ENCODE measurements around the gene ARMC5.
"Not testable (repeated sequence)": the region's sequence is repeated elsewhere in the genome, so short reads cannot be mapped to it uniquely, and the experiment has no call there.

ARMC5 gene

DNA sequence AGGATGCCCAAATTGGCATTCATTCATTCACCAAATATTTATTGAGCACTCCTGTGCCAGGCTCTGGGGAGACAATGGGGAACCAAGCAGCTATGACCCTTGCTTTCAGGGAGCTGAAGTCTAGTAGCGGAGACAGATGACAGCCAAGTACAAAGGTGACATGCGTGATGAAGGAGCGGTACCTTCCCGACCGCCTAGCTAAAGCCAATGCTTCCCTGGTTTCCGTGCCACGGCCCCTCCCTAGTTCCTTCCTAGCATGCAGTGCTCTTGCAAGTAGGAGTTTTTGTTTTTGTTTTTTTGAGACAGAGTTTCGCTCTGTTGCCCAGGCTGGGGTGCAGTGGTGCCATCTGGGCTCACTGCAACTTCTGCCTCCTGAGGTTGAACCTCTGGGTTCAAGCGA lies 20.4 kb downstream of the ARMC5 start:
- H3K36me3 ChIP-seq (ENCODE audit: insufficient read depth, low read length), result no peaks in the 10 kb centered on the region
- H3K27me3 ChIP-seq (ENCODE audit: insufficient read depth, low read length), result peaks cover 7% of the 10 kb centered on the region
- no peaks in the 10 kb centered on the region for H3K9me3 ChIP-seq (ENCODE audit: low read length)
- H3K79me2 ChIP-seq (ENCODE audit: insufficient read depth, low read length), result no peaks in the 10 kb centered on the region
- no peaks in the 10 kb centered on the region for H3F3A ChIP-seq (ENCODE audit: insufficient read depth, low read length)
- H2AFZ ChIP-seq (ENCODE audit: low read length), result no peak overlapping the region
- no peak overlapping the region for H3K4me3 ChIP-seq (ENCODE audit: low read depth, low read length, poor library complexity, severe bottlenecking)
- no peaks in the 10 kb centered on the region for H3K9me2 ChIP-seq (ENCODE audit: low read depth, low read length)
- H3K4me1 ChIP-seq (ENCODE audit: insufficient read depth, low read length, severe bottlenecking), result peaks cover 6% of the 10 kb centered on the region
- H3K9ac ChIP-seq (ENCODE audit: low read length), result no peak overlapping the region
- no peak overlapping the region for H3K4me2 ChIP-seq (ENCODE audit: low read length)
- no peak overlapping the region for H3K27ac ChIP-seq (ENCODE audit: low read depth, low read length, poor library complexity, severe bottlenecking)
- H4K20me1 ChIP-seq (ENCODE audit: insufficient read depth, low read length), result no peaks in the 10 kb centered on the region
- no peak for TF ChIP-seq CTCF (IDR thresholded peaks at IDR 0.05; ENCODE audit: low read length)
- TF ChIP-seq EZH2 (IDR thresholded peaks at IDR 0.05; ENCODE audit: borderline replicate concordance, low read length), result no peak

GRCh38 chr16:31480851-31481536 lies 21.7 kb downstream of the ARMC5 start:
- no peaks in the 10 kb centered on the region for H3K36me3 ChIP-seq (ENCODE audit: insufficient read depth, low read length)
- H3K27ac ChIP-seq (ENCODE audit: low read depth, low read length, poor library complexity, severe bottlenecking), result no peak overlapping the region
- no peak for TF ChIP-seq CTCF (IDR thresholded peaks at IDR 0.05; ENCODE audit: low read length)
- no peak for TF ChIP-seq EZH2 (IDR thresholded peaks at IDR 0.05; ENCODE audit: borderline replicate concordance, low read length)
- H3K79me2 ChIP-seq (ENCODE audit: insufficient read depth, low read length), result no peaks in the 10 kb centered on the region
- no peaks in the 10 kb centered on the region for H3K9me2 ChIP-seq (ENCODE audit: low read depth, low read length)
- no peaks in the 10 kb centered on the region for H4K20me1 ChIP-seq (ENCODE audit: insufficient read depth, low read length)
- no peaks in the 10 kb centered on the region for H3F3A ChIP-seq (ENCODE audit: insufficient read depth, low read length)
- no peak overlapping the region for H3K9ac ChIP-seq (ENCODE audit: low read length)
- H3K9me3 ChIP-seq (ENCODE audit: low read length), result no peaks in the 10 kb centered on the region
- H3K27me3 ChIP-seq (ENCODE audit: insufficient read depth, low read length), result peaks cover 10% of the 10 kb centered on the region
- H3K4me3 ChIP-seq (ENCODE audit: low read depth, low read length, poor library complexity, severe bottlenecking), result no peak overlapping the region
- H3K4me1 ChIP-seq (ENCODE audit: insufficient read depth, low read length, severe bottlenecking), result peaks cover 6% of the 10 kb centered on the region
- H2AFZ ChIP-seq (ENCODE audit: low read length), result no peak overlapping the region
- no peak overlapping the region for H3K4me2 ChIP-seq (ENCODE audit: low read length)

GRCh38 chr16:31483081-31483480 lies 23.8 kb downstream of the ARMC5 start, which contains the start of gene SLC5A2:
Gene SLC5A2 (plus strand): TSS chr16:31483123. CDS start chr16:31483137, 14 bp downstream.
- Histone ChIP-seq H3K9me3 (ENCODE audit: low read length) (no peaks in the 10 kb centered on the region), H3K79me2 (ENCODE audit: insufficient read depth, low read length) (no peaks in the 10 kb centered on the region), H3F3A (ENCODE audit: insufficient read depth, low read length) (no peaks in the 10 kb centered on the region), H4K20me1 (ENCODE audit: insufficient read depth, low read length) (no peaks in the 10 kb centered on the region), H3K9ac (ENCODE audit: low read length) (no peak within 1 kb of the TSS), H3K4me2 (ENCODE audit: low read length) (no peak within 1 kb of the TSS), H3K4me1 (ENCODE audit: insufficient read depth, low read length, severe bottlenecking) (peaks cover 10% of the 10 kb centered on the region), H3K4me3 (ENCODE audit: low read depth, low read length, poor library complexity, severe bottlenecking) (no peak within 1 kb of the TSS), H3K36me3 (ENCODE audit: insufficient read depth, low read length) (no peaks in the 10 kb centered on the region), H2AFZ (ENCODE audit: low read length) (no peak within 1 kb of the TSS), H3K27ac (ENCODE audit: low read depth, low read length, poor library complexity, severe bottlenecking) (no peak within 1 kb of the TSS), H3K9me2 (ENCODE audit: low read depth, low read length) (no peaks in the 10 kb centered on the region), H3K27me3 (ENCODE audit: insufficient read depth, low read length) (peaks cover 11% of the 10 kb centered on the region)
- no peak for TF ChIP-seq EZH2 (IDR thresholded peaks at IDR 0.05; ENCODE audit: borderline replicate concordance, low read length)
- TF ChIP-seq CTCF (IDR thresholded peaks at IDR 0.05; ENCODE audit: low read length), result no peak

GRCh38 chr16:31484048-31484447 lies 24.7 kb downstream of the ARMC5 start:
- not testable (repeated sequence) for H3K27ac ChIP-seq (ENCODE audit: low read depth, low read length, poor library complexity, severe bottlenecking); H3K36me3 ChIP-seq (ENCODE audit: insufficient read depth, low read length); H3K9me2 ChIP-seq (ENCODE audit: low read depth, low read length); H3K9ac ChIP-seq (ENCODE audit: low read length); H3K4me2 ChIP-seq (ENCODE audit: low read length); H3K79me2 ChIP-seq (ENCODE audit: insufficient read depth, low read length); H4K20me1 ChIP-seq (ENCODE audit: insufficient read depth, low read length); H2AFZ ChIP-seq (ENCODE audit: low read length); H3K9me3 ChIP-seq (ENCODE audit: low read length); H3F3A ChIP-seq (ENCODE audit: insufficient read depth, low read length); H3K4me3 ChIP-seq (ENCODE audit: low read depth, low read length, poor library complexity, severe bottlenecking)
- peaks cover 11% of the 10 kb centered on the region for H3K27me3 ChIP-seq (ENCODE audit: insufficient read depth, low read length)
- H3K4me1 ChIP-seq (ENCODE audit: insufficient read depth, low read length, severe bottlenecking), result peaks cover 11% of the 10 kb centered on the region

All from OCI-LY1 (cell line).